HG03066 (cell line): ENCODE results near the gene ADIPOR2.

ENCODE experiments used
- ATAC-seq: cut with Tn5 transposase; IDR thresholded peaks from one replicate; pipeline ENCODE4 v1.9.1; 2021; ENCODE audit warnings: low read depth; ENCODE audit not compliant: unreplicated experiment

The ADIPOR2 gene, protein sequence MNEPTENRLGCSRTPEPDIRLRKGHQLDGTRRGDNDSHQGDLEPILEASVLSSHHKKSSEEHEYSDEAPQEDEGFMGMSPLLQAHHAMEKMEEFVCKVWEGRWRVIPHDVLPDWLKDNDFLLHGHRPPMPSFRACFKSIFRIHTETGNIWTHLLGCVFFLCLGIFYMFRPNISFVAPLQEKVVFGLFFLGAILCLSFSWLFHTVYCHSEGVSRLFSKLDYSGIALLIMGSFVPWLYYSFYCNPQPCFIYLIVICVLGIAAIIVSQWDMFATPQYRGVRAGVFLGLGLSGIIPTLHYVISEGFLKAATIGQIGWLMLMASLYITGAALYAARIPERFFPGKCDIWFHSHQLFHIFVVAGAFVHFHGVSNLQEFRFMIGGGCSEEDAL

DNA sequence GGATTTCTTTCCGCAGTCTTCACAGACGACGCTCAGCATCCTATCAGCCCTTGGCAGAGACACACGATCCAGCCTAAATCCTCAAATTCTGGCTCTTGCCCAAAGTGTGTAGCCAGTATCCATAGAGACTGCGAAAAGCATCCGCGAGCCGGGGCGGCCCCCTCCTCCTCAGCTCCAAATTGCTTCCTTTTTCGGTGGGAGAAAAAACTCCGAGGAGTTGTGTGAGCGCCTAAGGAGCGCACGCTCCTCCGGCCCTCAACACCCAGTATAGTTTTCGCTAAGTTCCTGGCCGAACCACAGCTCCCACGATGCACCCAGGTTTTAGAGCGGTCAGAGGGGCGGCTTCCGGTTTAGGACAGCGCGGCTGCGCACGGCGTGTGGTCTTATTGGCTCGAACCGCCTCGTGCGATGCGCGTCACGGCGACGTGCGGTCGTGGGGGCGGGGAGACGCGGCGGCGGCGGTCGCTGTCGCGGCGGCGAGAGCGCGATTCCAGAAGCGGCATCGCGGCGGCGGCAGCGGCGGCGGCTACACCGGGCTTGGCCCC, at the start of gene ADIPOR2:
TSS of gene ADIPOR2 (plus strand) at position 493 of the 545 bp plus-strand sequence. CDS start 63,274 bp downstream, outside the sequence.
- ATAC-seq, result peak; percentile 94

DNA sequence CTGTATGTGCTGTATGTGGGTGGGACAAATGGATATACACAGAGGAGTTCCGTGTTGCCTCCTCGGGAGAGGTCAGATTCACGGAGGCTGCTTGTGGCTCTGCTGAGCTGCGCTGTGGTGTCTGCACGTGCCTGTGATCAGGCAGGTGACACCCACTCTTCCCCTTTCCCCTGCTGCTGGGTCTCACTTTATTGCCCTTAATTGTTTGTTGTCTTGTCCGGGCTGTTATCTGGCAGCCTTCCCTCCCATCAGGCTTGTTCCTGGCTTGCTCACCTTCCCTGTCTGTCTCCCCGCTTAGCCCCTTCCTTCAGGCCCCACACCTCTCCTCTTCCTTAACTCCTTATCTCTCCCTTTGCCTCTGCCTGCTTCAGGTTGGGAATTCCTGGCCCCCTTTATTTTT, 48.4 kb upstream of the ADIPOR2 start:
- ATAC-seq, result no peak

GRCh38 chr12:1643043-1643442, 47.8 kb upstream of the ADIPOR2 start:
- ATAC-seq, result no peak

DNA sequence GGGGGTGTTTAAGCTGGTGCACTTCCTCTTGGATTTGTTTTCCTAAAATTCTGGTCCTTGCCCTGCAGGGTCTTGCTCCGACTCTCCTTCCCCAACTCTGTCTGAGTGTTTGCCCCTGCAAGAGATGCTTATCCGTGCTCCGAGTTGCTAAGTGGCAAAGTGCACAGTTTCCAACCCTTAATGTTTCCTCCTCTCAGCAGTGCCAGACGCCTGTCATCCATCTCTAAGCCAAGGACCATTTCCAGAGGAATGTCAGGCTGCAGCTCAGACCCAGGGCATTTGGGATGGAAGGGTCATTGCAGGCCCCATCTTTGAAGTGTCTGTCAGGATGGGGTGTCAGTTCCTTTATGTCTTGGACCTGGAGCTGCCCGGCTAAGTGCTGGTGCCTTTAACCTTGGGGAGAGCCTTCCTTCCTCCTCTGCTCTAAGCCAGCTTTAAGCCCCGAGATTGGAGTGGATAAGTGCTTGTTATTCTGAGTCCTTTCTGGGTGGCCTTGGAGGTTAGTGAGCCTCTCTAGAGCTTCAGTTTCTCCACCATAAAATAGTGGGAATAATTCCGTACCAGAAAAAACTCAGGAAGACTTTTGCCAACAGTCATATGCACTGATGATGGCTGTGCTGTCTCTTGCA, 46.9 kb upstream of the ADIPOR2 start:
- no peak for ATAC-seq

DNA sequence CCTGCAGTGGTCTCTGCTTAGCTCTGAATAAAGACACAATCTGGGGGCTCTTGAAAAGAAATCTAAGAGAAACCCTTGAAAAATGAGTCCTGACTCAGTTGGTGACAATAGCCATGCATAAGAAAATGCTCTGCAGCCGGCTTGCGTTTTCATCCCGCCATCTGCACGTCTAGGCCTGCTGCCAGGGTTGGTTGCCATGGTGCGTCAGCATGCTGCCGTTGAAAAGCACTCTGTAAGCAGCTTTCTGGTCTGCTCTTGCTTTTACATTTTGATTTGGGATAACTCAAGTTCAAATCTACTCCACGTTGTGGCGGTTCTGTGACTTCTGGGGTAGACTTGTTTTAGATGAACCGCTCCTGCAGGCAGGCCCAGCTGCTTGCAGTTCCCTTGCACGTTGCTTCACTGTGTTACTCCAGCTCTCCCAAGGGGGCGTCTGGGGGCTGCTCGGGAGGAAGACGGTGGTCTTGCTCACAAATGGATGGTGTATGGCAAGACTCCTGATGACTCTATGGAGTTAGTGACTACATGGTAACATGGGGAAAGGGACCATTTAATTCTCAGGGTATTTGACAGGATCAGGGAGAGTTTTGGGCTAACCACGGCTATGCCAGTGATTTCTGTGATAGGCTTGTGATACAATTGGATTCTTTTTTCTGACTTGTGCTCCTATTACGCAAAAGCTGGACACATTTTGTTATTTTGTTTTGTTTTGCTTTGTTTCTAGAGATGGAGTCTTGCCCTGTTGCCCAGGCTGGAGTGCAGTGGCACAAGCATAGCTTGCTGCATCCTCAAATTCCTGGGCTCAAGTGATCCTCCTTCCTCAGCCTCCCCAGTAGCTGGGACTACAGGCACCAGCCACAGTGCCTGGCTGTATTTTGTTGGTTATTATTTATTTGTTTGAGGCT, 46.1 kb upstream of the ADIPOR2 start:
- ATAC-seq, result no peak

DNA sequence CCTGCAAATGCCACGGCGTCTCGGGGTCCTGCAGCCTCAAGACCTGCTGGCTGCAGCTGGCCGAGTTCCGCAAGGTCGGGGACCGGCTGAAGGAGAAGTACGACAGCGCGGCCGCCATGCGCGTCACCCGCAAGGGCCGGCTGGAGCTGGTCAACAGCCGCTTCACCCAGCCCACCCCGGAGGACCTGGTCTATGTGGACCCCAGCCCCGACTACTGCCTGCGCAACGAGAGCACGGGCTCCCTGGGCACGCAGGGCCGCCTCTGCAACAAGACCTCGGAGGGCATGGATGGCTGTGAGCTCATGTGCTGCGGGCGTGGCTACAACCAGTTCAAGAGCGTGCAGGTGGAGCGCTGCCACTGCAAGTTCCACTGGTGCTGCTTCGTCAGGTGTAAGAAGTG, 45.1 kb upstream of the ADIPOR2 start:
- no peak for ATAC-seq

GRCh38 chr12:1646569-1647284, 44.1 kb upstream of the ADIPOR2 start:
- no peak for ATAC-seq

DNA sequence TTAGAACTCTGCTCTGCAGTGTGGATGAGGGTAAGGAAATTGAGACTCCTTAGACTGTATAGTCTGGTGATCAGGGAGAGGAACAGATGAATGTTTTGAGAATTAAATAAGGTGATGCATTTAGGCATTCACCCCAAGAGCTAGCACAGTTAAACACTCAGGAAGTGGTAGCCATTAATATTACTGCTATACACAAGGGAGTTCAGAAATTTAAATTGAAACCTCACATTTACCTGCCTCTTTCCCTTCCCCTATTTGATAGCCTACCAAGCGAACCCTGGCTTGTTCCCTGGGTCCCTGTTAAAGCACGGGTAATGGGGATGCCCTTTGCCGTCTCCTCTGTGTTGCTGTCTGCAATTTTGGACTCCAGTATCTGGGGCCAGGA, 43.6 kb upstream of the ADIPOR2 start:
- ATAC-seq, result no peak

DNA sequence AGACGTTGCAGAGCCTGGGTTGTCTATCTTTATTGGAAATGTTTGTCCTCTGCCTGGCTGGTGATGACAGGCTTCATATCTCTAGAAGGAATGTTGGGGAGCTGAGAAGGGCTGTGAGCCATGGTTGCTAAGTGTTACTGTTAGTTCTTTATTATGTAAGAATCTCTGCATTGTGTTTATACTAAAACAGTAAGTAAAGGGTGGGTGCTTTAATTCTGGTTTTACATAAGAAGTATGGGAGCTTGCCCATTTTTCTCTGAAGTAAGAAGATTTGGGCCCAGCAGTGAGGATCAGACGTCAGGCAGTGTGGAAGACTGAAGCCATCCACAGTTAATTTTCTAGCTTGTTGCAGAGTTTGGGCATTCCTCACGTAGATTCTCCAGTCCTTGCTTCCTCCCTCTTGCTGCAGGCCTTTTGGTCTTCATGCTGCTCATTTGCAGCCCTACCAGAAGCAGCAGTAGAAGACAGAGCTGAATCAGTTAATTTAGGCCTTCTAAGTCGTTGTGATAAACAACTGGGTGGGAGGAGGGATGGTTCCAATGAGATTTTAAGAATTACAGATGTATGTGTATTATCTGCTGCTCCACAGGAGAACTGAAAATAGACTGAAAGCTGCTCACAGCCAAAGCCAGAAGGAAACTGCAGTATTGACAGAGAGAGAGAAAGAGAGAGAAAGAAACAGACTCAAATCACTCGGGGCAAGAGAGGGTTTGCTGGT, 40.5 kb upstream of the ADIPOR2 start:
- ATAC-seq, result no peak

DNA sequence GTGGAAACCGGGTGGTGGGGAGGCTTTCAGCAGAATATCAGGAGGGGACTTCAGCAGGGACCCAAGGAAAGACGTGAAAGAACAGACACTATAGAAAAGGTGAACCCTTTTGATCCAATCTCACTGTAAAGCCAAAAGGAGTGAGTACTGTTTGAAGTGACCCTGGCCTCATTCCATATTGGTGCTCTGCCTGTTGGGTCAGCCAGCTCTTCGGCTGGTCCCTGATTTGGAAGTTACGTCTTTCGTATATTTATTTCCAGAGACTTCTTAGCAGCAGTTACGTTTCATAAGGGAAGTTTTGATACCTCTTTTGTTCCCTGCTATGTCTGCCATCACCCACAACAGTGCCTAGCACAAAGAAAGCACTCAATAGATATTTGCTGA, 39.9 kb upstream of the ADIPOR2 start:
- ATAC-seq, result no peak

- no peak for ATAC-seq
Observed at GRCh38 chr12:1651946-1652345, 38.9 kb upstream of the ADIPOR2 start.

- no peak for ATAC-seq
Observed at GRCh38 chr12:1655225-1655788, 35.6 kb upstream of the ADIPOR2 start.

- ATAC-seq, result no peak
Observed at GRCh38 chr12:1656902-1657301, 34.0 kb upstream of the ADIPOR2 start.

DNA sequence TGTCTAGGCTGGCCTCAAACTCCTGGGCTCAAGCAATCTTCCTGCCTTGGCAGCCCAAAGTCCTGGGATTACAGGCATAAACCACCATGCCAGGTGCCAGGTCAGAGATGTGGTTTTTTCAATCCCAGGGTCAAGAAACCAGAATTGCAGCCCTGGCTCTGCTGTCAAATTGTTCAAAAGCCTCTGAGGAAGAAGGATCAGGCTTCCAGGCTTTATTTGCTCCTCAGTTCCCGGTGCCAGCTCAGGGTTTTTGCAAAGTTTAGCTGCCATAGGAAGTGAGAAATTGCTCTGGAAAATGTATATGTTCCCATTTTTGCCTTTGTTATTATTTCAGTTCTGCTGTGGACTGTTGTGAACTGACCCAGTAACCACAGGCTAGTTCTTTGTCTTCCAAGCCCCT, 33.2 kb upstream of the ADIPOR2 start:
- no peak for ATAC-seq

GRCh38 chr12:1660304-1661187, 30.3 kb upstream of the ADIPOR2 start:
- no peak for ATAC-seq

DNA sequence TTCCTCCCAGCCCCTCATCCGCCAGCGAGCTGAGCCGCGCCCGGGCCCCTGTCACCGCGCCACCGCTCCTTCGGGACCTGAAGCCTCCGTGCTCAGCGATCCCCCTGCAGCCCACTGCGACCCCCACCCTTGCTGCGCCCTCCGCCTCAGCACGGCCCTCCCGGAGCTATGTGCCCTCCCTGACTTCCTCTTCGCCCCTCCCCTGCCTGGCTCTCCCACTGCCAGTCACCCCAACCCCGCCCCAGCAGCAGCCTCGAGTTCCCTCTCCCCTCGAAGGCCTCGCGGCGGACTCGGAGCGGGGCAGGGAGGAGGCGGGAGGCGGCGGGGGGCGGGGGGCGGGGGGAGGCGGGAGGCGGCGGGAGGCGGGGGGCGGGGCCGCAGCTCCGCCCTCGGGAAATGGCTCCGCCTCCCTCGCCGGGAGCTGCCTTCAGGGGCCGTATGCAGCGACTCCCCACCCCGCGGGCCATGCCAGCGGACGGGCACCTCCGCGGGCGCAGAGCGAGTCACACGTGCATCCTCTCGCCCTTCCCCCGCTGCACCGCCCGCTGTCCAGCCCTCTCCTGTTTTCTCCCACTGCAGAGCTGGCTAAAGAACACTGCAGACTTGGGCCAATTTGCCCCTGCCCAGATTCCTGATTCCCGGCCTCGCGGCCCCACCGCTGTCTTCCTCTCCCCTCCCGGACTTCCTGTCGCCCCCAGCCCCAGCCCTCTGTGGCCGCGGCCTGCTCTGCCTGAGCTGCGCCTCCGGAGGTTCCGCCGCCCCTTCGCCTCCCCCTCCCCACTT, 29.1 kb upstream of the ADIPOR2 start:
- peak; percentile 73 for ATAC-seq

- no peak for ATAC-seq
Observed at GRCh38 chr12:1662761-1663439, 28.0 kb upstream of the ADIPOR2 start.
